Dendritic cell treated with granulocyte-macrophage colony-stimulating factor and Interleukin-4, amounts not matched to agents 40 ng/mL and 50 ng/mL, for 4 days (primary cell): ENCODE data around the gene EP300.

Experiments
- H3K27ac Mint-ChIP-seq: one replicate; pipeline ENCODE4 v1.8.0; 2022; ENCODE audit warnings: mild to moderate bottlenecking, mixed read lengths
- H3K27me3 Mint-ChIP-seq: one replicate; pipeline ENCODE4 v1.8.0; 2022; ENCODE audit warnings: mild to moderate bottlenecking, mixed read lengths
- H3K36me3 Mint-ChIP-seq: one replicate; pipeline ENCODE4 v1.8.0; 2022; ENCODE audit warnings: low read depth, mixed read lengths
- H3K4me1 Mint-ChIP-seq: one replicate; pipeline ENCODE4 v1.8.0; 2022; ENCODE audit warnings: low read depth, mixed read lengths
- H3K4me3 Mint-ChIP-seq: one replicate; pipeline ENCODE4 v1.8.0; 2022; ENCODE audit warnings: mild to moderate bottlenecking, moderate library complexity, mixed read lengths
- H3K9me3 Mint-ChIP-seq: one replicate; pipeline ENCODE4 v1.8.0; 2022; ENCODE audit warnings: mixed read lengths
- intact Hi-C: fragments of 100-400 bp; cut with micrococcal nuclease; formaldehyde crosslinking; loops from one replicate; pipeline ENCODE4 v1.15.0; 2022

Gene EP300

DNA sequence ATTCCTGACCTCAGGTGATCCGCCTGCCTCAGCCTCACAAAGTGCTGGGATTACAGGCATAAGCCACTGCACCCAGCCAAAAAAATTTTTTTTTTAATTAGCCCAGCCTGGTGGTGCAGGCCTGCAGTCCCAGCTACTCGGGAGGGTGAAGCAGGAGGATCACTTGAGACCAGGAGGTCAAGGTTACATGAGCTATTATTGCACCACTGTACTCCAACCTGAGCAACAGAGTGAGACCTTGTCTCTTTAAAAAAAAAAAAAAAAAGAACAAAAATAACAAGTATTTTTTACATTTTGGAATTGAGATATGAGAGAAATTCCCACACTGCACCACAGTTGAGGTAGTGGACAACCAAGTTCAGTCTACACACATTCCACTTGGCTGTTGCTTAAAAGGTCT lies 99.1 kb downstream of the EP300 start:
- H3K27me3 Mint-ChIP-seq, result peaks cover 6% of the 10 kb centered on the region
- no peaks in the 10 kb centered on the region for H3K4me1 Mint-ChIP-seq
- no peak overlapping the region for H3K27ac Mint-ChIP-seq
- H3K9me3 Mint-ChIP-seq, result no peaks in the 10 kb centered on the region
- no peaks in the 10 kb centered on the region for H3K36me3 Mint-ChIP-seq
- H3K4me3 Mint-ChIP-seq, result no peak overlapping the region
- intact Hi-C loops, result loop anchor here (10.0 kb wide), 1 partner anchor 93 kb away; the partner anchor contains the start of gene RANGAP1

DNA sequence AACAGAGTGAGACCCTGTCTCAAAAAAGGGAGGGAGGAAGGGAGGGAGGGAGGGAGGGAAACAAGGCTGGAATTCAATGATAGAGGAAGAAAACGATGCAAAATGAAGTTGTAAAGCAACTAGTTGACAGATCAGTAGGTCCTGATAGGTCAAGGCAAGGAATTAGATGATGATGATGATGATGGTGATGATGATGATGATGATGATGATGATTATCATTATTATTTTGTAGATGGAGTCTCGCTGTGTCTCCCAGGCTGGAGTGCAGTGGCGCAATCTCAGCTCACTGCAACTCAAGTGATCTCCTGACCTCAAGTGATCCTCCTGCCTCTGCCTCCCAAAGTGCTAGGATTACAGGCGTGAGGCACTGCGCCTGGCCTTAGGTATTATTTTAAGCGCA lies 101.4 kb downstream of the EP300 start:
- no peak overlapping the region for H3K4me3 Mint-ChIP-seq
- intact Hi-C loops, result loop anchor here (10.0 kb wide), 1 partner anchor 91 kb away; the partner anchor contains the start of gene RANGAP1

DNA sequence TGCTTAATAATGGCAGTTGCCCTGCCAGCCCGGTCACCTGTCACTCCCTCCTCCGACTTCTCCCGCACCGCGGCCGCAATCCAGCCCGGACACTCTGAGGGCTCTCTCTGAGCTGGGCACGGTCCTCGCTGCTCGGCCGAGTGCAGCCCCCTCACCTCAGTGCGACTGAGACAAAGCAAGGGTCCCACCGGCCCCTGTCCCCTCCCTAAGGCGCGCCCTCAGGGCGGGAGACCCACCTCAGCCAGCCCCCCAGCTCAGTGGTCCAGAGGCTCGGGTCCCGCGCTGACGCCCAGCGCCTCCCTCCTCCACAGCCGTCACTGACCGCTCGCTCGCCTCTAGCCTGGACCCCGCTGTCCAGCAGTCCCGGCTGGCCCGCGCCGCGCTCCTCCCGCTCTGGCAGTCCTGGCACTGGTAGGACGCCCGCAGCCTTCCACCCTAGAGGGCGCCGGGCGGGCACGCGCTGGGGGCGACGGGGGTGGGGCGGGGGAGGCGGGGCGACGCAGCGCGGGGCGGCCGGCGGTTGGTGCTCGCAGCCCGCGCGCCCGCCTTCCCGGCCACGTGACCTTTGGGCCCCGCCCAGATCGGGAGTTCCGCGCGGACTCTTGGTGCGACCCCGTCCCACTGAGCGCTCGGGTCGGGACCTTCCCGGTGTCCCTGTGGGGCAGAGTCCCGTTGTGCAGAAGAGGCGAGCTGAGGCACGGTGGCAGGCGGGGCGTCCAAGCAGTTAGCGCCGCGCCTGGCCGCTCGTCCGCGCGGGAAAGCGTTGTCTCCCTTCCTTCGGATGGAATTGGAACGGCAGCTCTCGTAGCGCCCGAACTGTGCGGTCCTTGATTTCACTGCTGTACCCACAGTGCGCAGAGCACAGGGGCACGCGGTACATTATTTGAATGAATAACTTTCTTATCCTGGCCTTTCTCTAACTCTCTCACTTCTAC lies 104.9 kb downstream of the EP300 start:
- intact Hi-C loops, result loop anchor here (10.0 kb wide), 1 partner anchor 87 kb away; the partner anchor contains the start of gene RANGAP1
- Mint-ChIP-seq H3K27ac (peak overlapping the region; percentile 29), H3K36me3 (peaks cover 6% of the 10 kb centered on the region), H3K4me1 (peaks cover 21% of the 10 kb centered on the region), H3K4me3 (peak overlapping the region; percentile 90), H3K27me3 (peaks cover 32% of the 10 kb centered on the region), H3K9me3 (no peaks in the 10 kb centered on the region)

More for the DNA sequence above, 101.4 kb downstream of the EP300 start:
- no peaks in the 10 kb centered on the region for H3K9me3 Mint-ChIP-seq
- H3K27ac Mint-ChIP-seq, result no peak overlapping the region
- peaks cover 6% of the 10 kb centered on the region for H3K36me3 Mint-ChIP-seq
- peaks cover 19% of the 10 kb centered on the region for H3K27me3 Mint-ChIP-seq
- H3K4me1 Mint-ChIP-seq, result peaks cover 10% of the 10 kb centered on the region

DNA sequence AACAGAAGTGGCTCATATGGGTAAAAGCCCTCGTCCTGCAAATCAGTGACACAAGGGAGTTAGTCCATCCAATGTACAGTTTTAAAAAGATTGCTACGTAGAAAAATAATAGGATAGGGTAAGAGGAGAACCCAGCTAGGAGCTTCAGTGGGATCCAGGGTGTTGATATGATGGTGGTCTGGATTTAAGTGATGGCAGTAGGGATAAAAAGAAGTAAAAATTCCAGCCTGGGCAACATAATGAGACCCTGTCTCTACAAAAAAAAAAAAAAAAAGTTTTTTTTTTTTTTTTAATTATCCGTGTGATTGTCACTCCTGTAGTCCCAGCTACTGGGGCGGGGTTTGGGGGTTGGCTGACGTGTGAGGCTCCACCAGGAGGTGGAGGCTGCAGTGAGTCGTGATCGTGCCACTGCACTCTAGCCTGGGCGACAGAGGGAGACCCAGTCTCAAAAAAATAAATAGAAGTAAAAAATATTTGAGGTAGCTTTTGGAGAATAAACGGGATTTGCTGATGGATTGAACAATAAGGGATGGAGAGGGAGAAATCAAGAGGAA lies 105.7 kb downstream of the EP300 start:
- Mint-ChIP-seq H3K27ac (peak overlapping the region; percentile 29), H3K27me3 (peaks cover 32% of the 10 kb centered on the region), H3K4me1 (peaks cover 21% of the 10 kb centered on the region), H3K4me3 (peak overlapping the region; percentile 90), H3K9me3 (no peaks in the 10 kb centered on the region), H3K36me3 (peaks cover 6% of the 10 kb centered on the region)
- intact Hi-C loops, result loop anchor here (10.0 kb wide), 1 partner anchor 87 kb away; the partner anchor contains the start of gene RANGAP1

DNA sequence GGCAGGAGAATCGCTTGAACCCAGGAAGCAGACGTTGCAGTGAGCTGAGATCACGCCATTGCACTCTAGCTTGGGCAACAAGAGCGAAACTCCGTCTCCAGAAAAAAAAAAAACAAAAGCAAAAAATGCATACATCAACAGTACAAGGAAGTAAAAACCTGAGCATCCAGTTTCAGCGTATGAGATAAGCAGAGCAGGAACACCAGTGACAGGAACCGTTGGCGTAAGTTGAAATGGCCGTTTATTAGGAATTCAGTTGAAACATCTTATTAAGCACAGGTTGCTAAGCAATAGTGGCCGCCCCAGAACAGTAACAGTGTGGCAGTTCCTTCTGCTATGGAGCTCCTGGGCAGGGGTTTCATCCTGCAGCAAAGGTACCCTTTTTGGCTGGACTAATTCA lies 108.7 kb downstream of the EP300 start:
- Mint-ChIP-seq H3K4me1 (peaks cover 38% of the 10 kb centered on the region), H3K9me3 (no peaks in the 10 kb centered on the region), H3K36me3 (peaks cover 18% of the 10 kb centered on the region), H3K27me3 (peaks cover 32% of the 10 kb centered on the region), H3K4me3 (no peak overlapping the region), H3K27ac (no peak overlapping the region)
- intact Hi-C loops, result no loop called here

GRCh38 chr22:41203118-41203517 lies 110.7 kb downstream of the EP300 start:
- intact Hi-C loops, result no loop called here
- H3K9me3 Mint-ChIP-seq, result no peaks in the 10 kb centered on the region
- H3K36me3 Mint-ChIP-seq, result peaks cover 26% of the 10 kb centered on the region
- H3K4me3 Mint-ChIP-seq, result no peak overlapping the region
- H3K4me1 Mint-ChIP-seq, result peaks cover 45% of the 10 kb centered on the region
- peaks cover 22% of the 10 kb centered on the region for H3K27me3 Mint-ChIP-seq
- H3K27ac Mint-ChIP-seq, result no peak overlapping the region

- Mint-ChIP-seq H3K27me3 (peaks cover 17% of the 10 kb centered on the region), H3K4me3 (no peak overlapping the region), H3K4me1 (peaks cover 40% of the 10 kb centered on the region), H3K27ac (peak overlapping the region; percentile 89), H3K36me3 (peaks cover 35% of the 10 kb centered on the region), H3K9me3 (no peaks in the 10 kb centered on the region)
- intact Hi-C loops, result no loop called here
Measured at GRCh38 chr22:41204066-41204465, 111.7 kb downstream of the EP300 start.

- Mint-ChIP-seq H3K27me3 (peaks cover 6% of the 10 kb centered on the region), H3K27ac (peak within 1 kb of the TSS; percentile 89), H3K4me3 (peak within 1 kb of the TSS; percentile 84), H3K4me1 (peaks cover 40% of the 10 kb centered on the region), H3K9me3 (no peaks in the 10 kb centered on the region), H3K36me3 (peaks cover 47% of the 10 kb centered on the region)
- intact Hi-C loops, result no loop called here
Measured at GRCh38 chr22:41204992-41205900, 112.9 kb downstream of the EP300 start, which contains the start of gene L3MBTL2. TSS of gene L3MBTL2 (plus strand) at chr22:41205312. CDS start at chr22:41205363, 51 bp downstream.

GRCh38 chr22:41206719-41207118 lies 114.3 kb downstream of the EP300 start:
- no peaks in the 10 kb centered on the region for H3K9me3 Mint-ChIP-seq
- H3K4me1 Mint-ChIP-seq, result peaks cover 30% of the 10 kb centered on the region
- H3K27ac Mint-ChIP-seq, result no peak overlapping the region
- intact Hi-C loops, result no loop called here
- H3K36me3 Mint-ChIP-seq, result peaks cover 57% of the 10 kb centered on the region
- H3K27me3 Mint-ChIP-seq, result peaks cover 3% of the 10 kb centered on the region
- no peak overlapping the region for H3K4me3 Mint-ChIP-seq

- H3K36me3 Mint-ChIP-seq, result peaks cover 78% of the 10 kb centered on the region
- intact Hi-C loops, result loop anchor here (5.0 kb wide), 1 partner anchor 72 kb away; the partner anchor contains the start of gene RANGAP1
Measured at GRCh38 chr22:41215409-41215808, 123.0 kb downstream of the EP300 start.

GRCh38 chr22:41215926-41216325 lies 123.5 kb downstream of the EP300 start:
- peak overlapping the region; percentile 84 for H3K27ac Mint-ChIP-seq
- H3K9me3 Mint-ChIP-seq, result no peaks in the 10 kb centered on the region
- H3K4me1 Mint-ChIP-seq, result peaks cover 27% of the 10 kb centered on the region
- no peaks in the 10 kb centered on the region for H3K27me3 Mint-ChIP-seq
- peaks cover 78% of the 10 kb centered on the region for H3K36me3 Mint-ChIP-seq
- intact Hi-C loops, result loop anchor here (5.0 kb wide), 1 partner anchor 71 kb away; the partner anchor contains the start of gene RANGAP1
- no peak overlapping the region for H3K4me3 Mint-ChIP-seq

More at GRCh38 chr22:41215409-41215808, 123.0 kb downstream of the EP300 start:
- Mint-ChIP-seq H3K4me1 (peaks cover 27% of the 10 kb centered on the region), H3K27ac (no peak overlapping the region), H3K27me3 (no peaks in the 10 kb centered on the region), H3K4me3 (no peak overlapping the region), H3K9me3 (no peaks in the 10 kb centered on the region)

- Mint-ChIP-seq H3K4me3 (peak overlapping the region; percentile 19), H3K27ac (peak overlapping the region; percentile 84)
- intact Hi-C loops, result loop anchor here (1.0 to 5.0 kb wide), 2 partner anchors 9 to 70 kb away; partner anchors contain the start of gene RANGAP1
Measured at GRCh38 chr22:41216984-41217383, 124.6 kb downstream of the EP300 start.

GRCh38 chr22:41217553-41218157 lies 125.3 kb downstream of the EP300 start:
- Mint-ChIP-seq H3K9me3 (no peaks in the 10 kb centered on the region), H3K4me3 (peak overlapping the region; percentile 19), H3K27me3 (no peaks in the 10 kb centered on the region), H3K36me3 (peaks cover 82% of the 10 kb centered on the region), H3K27ac (peak overlapping the region; percentile 84), H3K4me1 (peaks cover 27% of the 10 kb centered on the region)
- intact Hi-C loops, result loop anchor here (1.0 to 5.0 kb wide), 2 partner anchors 9 to 70 kb away; partner anchors contain the start of gene RANGAP1

More at GRCh38 chr22:41216984-41217383, 124.6 kb downstream of the EP300 start:
- Mint-ChIP-seq H3K27me3 (no peaks in the 10 kb centered on the region), H3K9me3 (no peaks in the 10 kb centered on the region), H3K36me3 (peaks cover 82% of the 10 kb centered on the region), H3K4me1 (peaks cover 27% of the 10 kb centered on the region)
